Endothelial cell (in vitro differentiated cells): ENCODE measurements around the gene LRP2. TPM values are rescaled to one million over a fixed set of nuclear protein-coding genes. Genes with fewer than 3 reads are reported as not detected.

ENCODE experiments used
- DNase-seq: peaks from one replicate; pipeline ENCODE4 v3.0.0; 2021; ENCODE audit warnings: low spot score
- H3K27ac Mint-ChIP-seq: one replicate; pipeline ENCODE4 v1.8.0; 2021; ENCODE audit warnings: mixed read lengths, inconsistent platforms; ENCODE audit not compliant: unreplicated experiment
- H3K27me3 Mint-ChIP-seq: one replicate; pipeline ENCODE4 v1.8.0; 2021; ENCODE audit warnings: mild to moderate bottlenecking, moderate library complexity, mixed read lengths, inconsistent platforms; ENCODE audit not compliant: unreplicated experiment
- H3K36me3 Mint-ChIP-seq: one replicate; pipeline ENCODE4 v1.8.0; 2021; ENCODE audit warnings: mild to moderate bottlenecking, low read depth, mixed read lengths, inconsistent platforms; ENCODE audit not compliant: unreplicated experiment
- H3K4me1 Mint-ChIP-seq: one replicate; pipeline ENCODE4 v1.8.0; 2021; ENCODE audit warnings: mild to moderate bottlenecking, mixed read lengths, inconsistent platforms; ENCODE audit not compliant: unreplicated experiment
- H3K4me3 Mint-ChIP-seq: one replicate; pipeline ENCODE4 v1.8.0; 2021; ENCODE audit warnings: mild to moderate bottlenecking, mixed read lengths, inconsistent platforms; ENCODE audit not compliant: unreplicated experiment
- H3K9me3 Mint-ChIP-seq: one replicate; pipeline ENCODE4 v1.8.0; 2021; ENCODE audit warnings: mixed read lengths, inconsistent platforms; ENCODE audit not compliant: unreplicated experiment
- CTCF ChIP-seq: fragments of 200-600 bp; sonication (generic); IDR thresholded peaks from one replicate; pipeline ENCODE4 v1.5.0; 2021; ENCODE audit warnings: antibody characterized with exemption; ENCODE audit not compliant: unreplicated experiment
- total RNA-seq: library from RNA; stranded (reverse); fragmentation: NEBNext Ultra II Directional; extraction: Animal tissue kit (Norgen Biotek cat#: 25700); gene quantifications from one replicate; pipeline ENCODE4 v1.2.1, GENCODE V29; 2021; ENCODE audit not compliant: unreplicated experiment

LRP2 gene
- total RNA-seq, 1 donor from 2014 or later = 0.23 TPM

GRCh38 chr2:169361706-169362117 lies 622 bp downstream of the LRP2 start:
- DNase-seq = peak; percentile 36
- Mint-ChIP-seq H3K4me1 (peaks cover 29% of the 10 kb centered on the region), H3K27me3 (peaks cover 32% of the 10 kb centered on the region), H3K36me3 (peaks cover 9% of the 10 kb centered on the region), H3K9me3 (no peaks in the 10 kb centered on the region), H3K27ac (peak overlapping the region; percentile 7), H3K4me3 (peak overlapping the region; percentile 45)
- no peak for TF ChIP-seq CTCF

- H3K27ac Mint-ChIP-seq = peak overlapping the region; percentile 7
- H3K4me3 Mint-ChIP-seq = peak overlapping the region; percentile 45
- peaks cover 32% of the 10 kb centered on the region for H3K27me3 Mint-ChIP-seq
Measured at GRCh38 chr2:169360984-169361705, 1.2 kb downstream of the LRP2 start.

GRCh38 chr2:169358016-169358415 lies 4.3 kb downstream of the LRP2 start:
- Mint-ChIP-seq H3K4me1 (peaks cover 14% of the 10 kb centered on the region), H3K27me3 (peaks cover 15% of the 10 kb centered on the region), H3K27ac (no peak overlapping the region), H3K4me3 (no peak overlapping the region), H3K9me3 (no peaks in the 10 kb centered on the region), H3K36me3 (peaks cover 4% of the 10 kb centered on the region)
- no peak for DNase-seq
- no peak for TF ChIP-seq CTCF

More at GRCh38 chr2:169360984-169361705, 1.2 kb downstream of the LRP2 start:
- Mint-ChIP-seq H3K4me1 (peaks cover 29% of the 10 kb centered on the region), H3K36me3 (peaks cover 9% of the 10 kb centered on the region), H3K9me3 (no peaks in the 10 kb centered on the region)
- peak; percentile 4 for DNase-seq
- TF ChIP-seq CTCF = no peak

- Mint-ChIP-seq H3K4me1 (no peaks in the 10 kb centered on the region), H3K27me3 (no peaks in the 10 kb centered on the region), H3K27ac (no peak overlapping the region), H3K36me3 (no peaks in the 10 kb centered on the region), H3K9me3 (no peaks in the 10 kb centered on the region), H3K4me3 (no peak overlapping the region)
- TF ChIP-seq CTCF = no peak
- DNase-seq = no peak
Measured at GRCh38 chr2:169354244-169354643, 8.1 kb downstream of the LRP2 start.

GRCh38 chr2:169351725-169352124 lies 10.6 kb downstream of the LRP2 start:
- no peak for DNase-seq
- H3K4me3 Mint-ChIP-seq = no peak overlapping the region
- no peak for TF ChIP-seq CTCF
- no peak overlapping the region for H3K27ac Mint-ChIP-seq
- no peaks in the 10 kb centered on the region for H3K9me3 Mint-ChIP-seq
- H3K4me1 Mint-ChIP-seq = no peaks in the 10 kb centered on the region
- H3K27me3 Mint-ChIP-seq = no peaks in the 10 kb centered on the region
- no peaks in the 10 kb centered on the region for H3K36me3 Mint-ChIP-seq
